CD4-positive, alpha-beta T cell treated with Interleukin-10 for 1 hour (primary cell): Measurements from ENCODE around the gene ESYT2.

Experiments
- DNase-seq: peaks from one replicate; pipeline ENCODE4 v3.0.0-alpha.2; 2020

ESYT2 gene

DNA sequence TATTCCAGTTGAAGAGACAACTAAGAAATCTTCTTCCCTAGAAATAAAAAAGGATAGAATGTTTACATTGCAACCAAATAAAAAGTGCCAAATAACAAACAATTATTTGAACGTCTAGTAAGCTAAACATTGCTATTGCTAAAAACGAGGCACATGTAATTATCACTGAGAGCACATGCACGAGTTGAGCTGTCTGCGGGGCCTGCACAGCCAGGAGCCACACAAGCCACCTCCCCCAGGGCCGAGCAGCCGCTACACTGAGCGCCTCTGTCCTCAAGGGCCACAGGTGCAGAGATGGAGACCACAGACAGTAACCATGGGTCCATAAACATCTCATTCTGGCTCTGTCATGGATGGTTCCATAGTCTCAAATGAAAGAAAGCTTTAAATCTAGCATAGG is 141.9 kb downstream of the ESYT2 start:
- no peak for DNase-seq

DNA sequence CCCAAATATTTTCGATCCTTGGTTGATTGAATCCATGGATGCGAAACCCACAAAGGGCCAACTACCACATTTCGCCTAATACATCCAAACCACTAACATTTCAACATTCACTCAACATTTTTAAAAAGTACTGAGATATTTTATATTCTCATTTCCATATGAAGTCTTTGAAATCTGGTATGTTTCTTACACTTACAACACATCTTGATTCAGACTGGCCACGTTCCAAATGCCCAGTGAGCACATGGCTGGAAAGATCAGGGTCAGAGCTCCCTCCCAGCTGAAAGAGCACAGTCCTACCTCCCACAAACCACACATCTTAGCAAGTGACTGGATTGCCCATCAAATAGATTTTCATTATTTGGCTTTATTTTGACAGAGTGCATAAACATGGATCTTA is 143.6 kb downstream of the ESYT2 start:
- no peak for DNase-seq

DNA sequence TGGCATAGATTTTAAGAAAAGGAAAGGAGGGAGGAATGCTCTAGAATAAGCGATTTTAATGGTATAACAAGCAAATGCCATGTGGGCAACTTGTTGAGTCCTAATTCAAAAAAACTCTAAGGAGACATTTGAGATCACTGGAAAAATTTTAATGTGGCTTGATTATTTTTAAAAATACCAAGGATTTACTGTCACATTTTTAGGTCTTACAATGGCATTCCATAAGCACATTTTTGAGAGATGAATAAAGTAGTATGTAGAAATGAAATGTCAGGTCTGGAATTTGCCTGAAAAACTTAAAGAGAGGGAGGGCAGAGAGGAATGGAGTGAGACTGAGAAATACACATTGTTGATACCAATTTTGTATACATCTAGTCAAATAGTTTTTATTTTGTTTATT is 145.0 kb downstream of the ESYT2 start:
- DNase-seq: no peak

DNA sequence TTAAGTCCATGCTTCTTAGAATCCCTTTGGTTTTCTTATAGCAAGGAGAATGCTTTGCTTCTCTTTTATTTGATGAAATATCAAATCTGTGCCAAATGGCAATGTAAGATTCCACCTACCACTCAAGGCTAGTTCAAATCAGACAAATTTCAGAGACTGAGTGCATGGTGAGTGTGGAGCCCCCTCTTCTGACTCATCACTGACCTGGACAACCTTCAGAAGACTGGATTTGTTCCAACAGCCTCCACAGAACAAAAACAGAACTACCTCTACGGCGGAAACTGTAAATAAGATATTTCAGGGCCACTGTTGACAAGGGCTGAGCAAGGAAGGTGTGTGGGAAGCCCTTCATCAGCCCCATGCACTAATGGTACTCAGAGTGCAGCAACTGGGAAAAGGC is 145.8 kb downstream of the ESYT2 start:
- no peak for DNase-seq

DNA sequence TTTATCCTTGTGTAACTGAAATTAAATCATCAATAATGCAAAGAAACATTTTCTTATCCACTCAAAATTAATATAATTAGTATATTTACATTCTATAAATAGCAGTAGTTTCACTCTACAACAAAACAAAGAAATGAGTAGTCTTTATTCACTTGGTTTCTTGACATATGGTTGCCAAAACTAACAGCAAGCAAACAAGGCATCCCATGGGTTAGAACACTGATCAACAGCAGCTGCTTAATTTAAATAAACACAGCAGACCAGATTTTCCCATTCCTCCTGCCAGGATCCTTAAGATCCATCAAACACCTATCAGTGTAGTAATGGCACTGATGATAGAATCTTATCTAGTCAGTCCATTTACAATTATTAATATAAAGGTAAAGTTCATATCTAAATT is 146.9 kb downstream of the ESYT2 start:
- no peak for DNase-seq
